ENCODE data around the gene PTPMT1.
A peak's percentile ranks its signal among the peaks of the same experiment; 100 is the strongest.

The PTPMT1 gene

GRCh38 chr11:47533690-47534151, 31.7 kb upstream of the PTPMT1 start:
- DNase-seq (ENCODE audit: low spot score) = no peak
- no peak for TF ChIP-seq CTCF (conservative IDR thresholded peaks at IDR 0.05; ENCODE audit: low read depth)
- CTCF ChIA-PET = interaction anchor here (0.6 kb wide), 1 partner anchor 14 kb away, joined by 3 read pairs; no protein-coding TSS in a partner anchor
- peak overlapping the region; percentile 46; the same call in 1 of the 2 replicates for H3K27ac ChIP-seq
- POLR2A ChIA-PET (ENCODE audit: low non-redundant PET) = no interaction called here

- no peak for TF ChIP-seq CTCF (conservative IDR thresholded peaks at IDR 0.05; ENCODE audit: low read depth)
- H3K27ac ChIP-seq = peak overlapping the region; percentile 46
- POLR2A ChIA-PET (ENCODE audit: low non-redundant PET) = no interaction called here
- CTCF ChIA-PET = no interaction called here
- DNase-seq (ENCODE audit: low spot score) = no peak
Observed at GRCh38 chr11:47534704-47535251, 30.6 kb upstream of the PTPMT1 start.

GRCh38 chr11:47536915-47537314, 28.5 kb upstream of the PTPMT1 start:
- peak overlapping the region; percentile 42; the same call in 1 of the 2 replicates for H3K27ac ChIP-seq
- TF ChIP-seq CTCF (conservative IDR thresholded peaks at IDR 0.05; ENCODE audit: low read depth) = no peak
- no peak for DNase-seq (ENCODE audit: low spot score)
- CTCF ChIA-PET = interaction anchor here (0.5 to 0.6 kb wide), 2 partner anchors 21 to 74 kb away, joined by 3 to 4 read pairs; no protein-coding TSS in a partner anchor
- POLR2A ChIA-PET (ENCODE audit: low non-redundant PET) = no interaction called here

GRCh38 chr11:47538741-47539565, 26.4 kb upstream of the PTPMT1 start:
- POLR2A ChIA-PET (ENCODE audit: low non-redundant PET) = no interaction called here
- H3K27ac ChIP-seq = peak overlapping the region; percentile 90
- no peak for DNase-seq (ENCODE audit: low spot score)
- no peak for TF ChIP-seq CTCF (conservative IDR thresholded peaks at IDR 0.05; ENCODE audit: low read depth)
- CTCF ChIA-PET = interaction anchor here (0.7 to 1.3 kb wide), 3 partner anchors 14 to 192 kb away, joined by 3 to 11 read pairs (median 3); partner anchors contain the start of gene CELF1

GRCh38 chr11:47539681-47540039, 25.7 kb upstream of the PTPMT1 start:
- POLR2A ChIA-PET (ENCODE audit: low non-redundant PET) = interaction anchor here (0.5 kb wide), 1 partner anchor 37 kb away, joined by 4 read pairs; no protein-coding TSS in a partner anchor
- CTCF ChIA-PET = interaction anchor here (0.7 to 1.3 kb wide), 2 partner anchors 13 to 15 kb away, joined by 3 to 11 read pairs; partner anchors contain the start of gene CELF1
- TF ChIP-seq CTCF (conservative IDR thresholded peaks at IDR 0.05; ENCODE audit: low read depth) = no peak
- peak; percentile 9 for DNase-seq (ENCODE audit: low spot score)
- H3K27ac ChIP-seq = peak overlapping the region; percentile 90

GRCh38 chr11:47541070-47541469, 24.3 kb upstream of the PTPMT1 start:
- peak overlapping the region; percentile 97 for H3K27ac ChIP-seq
- no peak for DNase-seq (ENCODE audit: low spot score)
- no peak for TF ChIP-seq CTCF (conservative IDR thresholded peaks at IDR 0.05; ENCODE audit: low read depth)
- ChIA-PET CTCF (no interaction called here), POLR2A (ENCODE audit: low non-redundant PET) (no interaction called here)
